OCI-LY7 (cell line): Measurements from ENCODE around the gene RAB6B. TPM values are rescaled to one million over a fixed set of nuclear protein-coding genes. Genes with fewer than 3 reads are reported as not detected.

Experiments used
- BruUV-seq: library from RNA; stranded (reverse); fragments of 400-500 nt; replicated peaks from 2 replicates; lab custom pipeline; 2021; lab: Mats Ljungman, UMichigan
- CTCF ChIA-PET: fragments of 300-600 bp; sonication (Branson Sonifier 250); formaldehyde crosslinking; loops from one replicate; lab custom pipeline; 2022; ENCODE audit warnings: antibody characterized with exemption; ENCODE audit not compliant: unreplicated experiment; lab: Charles Lee
- POLR2A ChIA-PET: fragments of 300-600 bp; sonication (Branson Sonifier 250); formaldehyde crosslinking; loops from one replicate; lab custom pipeline; 2022; ENCODE audit warnings: antibody characterized with exemption; lab: Charles Lee
- DNase-seq: peaks from one replicate; pipeline ENCODE4 v3.0.0-alpha.2; 2015; ENCODE audit warnings: low spot score
- H2AFZ ChIP-seq: fragments of 200-600 bp; sonication (generic), shearing (Covaris generic); 2 replicates; pipeline ENCODE4 v1.6.1; 2014; ENCODE audit warnings: mild to moderate bottlenecking, antibody characterized with exemption, low read length, moderate library complexity
- H3K27ac ChIP-seq: fragments of 200-600 bp; sonication (generic); 2 replicates; pipeline ENCODE4 v1.5.1; 2014; ENCODE audit warnings: mixed run types, low read depth, mild to moderate bottlenecking, moderate library complexity, low read length, inconsistent platforms; ENCODE audit not compliant: poor library complexity, severe bottlenecking
- H3K36me3 ChIP-seq: fragments of 200-600 bp; sonication (generic); 2 replicates; pipeline ENCODE4 v1.6.1; 2014; ENCODE audit warnings: mild to moderate bottlenecking, antibody characterized with exemption, low read length, moderate library complexity, mixed read lengths; ENCODE audit not compliant: insufficient read depth
- H3K4me1 ChIP-seq: fragments of 200-600 bp; sonication (generic); 2 replicates; pipeline ENCODE4 v1.5.1; 2014; ENCODE audit warnings: mild to moderate bottlenecking, low read length; ENCODE audit not compliant: insufficient read depth, poor library complexity, severe bottlenecking
- H3K4me2 ChIP-seq: fragments of 200-600 bp; sonication (generic); 2 replicates; pipeline ENCODE4 v1.6.1; 2014; ENCODE audit warnings: mild to moderate bottlenecking, low read length
- H3K4me3 ChIP-seq: fragments of 200-600 bp; sonication (generic); 2 replicates; pipeline ENCODE4 v1.5.1; 2014; ENCODE audit warnings: mild to moderate bottlenecking, low read depth, low read length; ENCODE audit not compliant: poor library complexity, severe bottlenecking
- H3K79me2 ChIP-seq: fragments of 200-600 bp; sonication (generic); 2 replicates; pipeline ENCODE4 v1.6.1; 2016; ENCODE audit warnings: low read depth, mild to moderate bottlenecking, low read length, moderate library complexity, mixed read lengths; ENCODE audit not compliant: insufficient read depth
- H3K9me2 ChIP-seq: fragments of 200-600 bp; sonication (generic); 2 replicates; pipeline ENCODE4 v1.6.1; 2016; ENCODE audit warnings: mild to moderate bottlenecking, low read length, mixed read lengths; ENCODE audit not compliant: insufficient read depth
- H3K9me3 ChIP-seq: fragments of 200-600 bp; sonication (generic); 2 replicates; pipeline ENCODE4 v1.6.1; 2014; ENCODE audit warnings: mild to moderate bottlenecking, mixed run types, low read length, mixed read lengths
- H4K20me1 ChIP-seq: fragments of 200-600 bp; sonication (generic); 2 replicates; pipeline ENCODE4 v1.6.1; 2014; ENCODE audit warnings: mild to moderate bottlenecking, antibody characterized with exemption, low read length, moderate library complexity, mixed read lengths; ENCODE audit not compliant: insufficient read depth
- EZH2phosphoT487 ChIP-seq: fragments of 200-600 bp; sonication (generic); IDR thresholded peaks from 2 replicates; pipeline ENCODE4 v1.6.1; 2018; ENCODE audit warnings: low read depth, borderline replicate concordance, mild to moderate bottlenecking, mixed run types, antibody characterized with exemption, low read length, moderate library complexity, mixed read lengths
- intact Hi-C: fragments of 100-400 bp; cut with micrococcal nuclease; formaldehyde crosslinking; loops from one replicate; pipeline ENCODE4 v1.10.0; 2022; ENCODE audit not compliant: unreplicated experiment
- total RNA-seq, 2 experiments: library from RNA; depleted of rRNA in 1 of 2; stranded (reverse); fragments of >200 nt in 1 of 2; shearing (Covaris generic) in 1 of 2; gene quantifications; 2 replicates each; pipeline ENCODE4 v1.2.3, GENCODE V29; 2014 to 2022
- TF ChIP-seq, protein P1 (sequence below): fragments of 200-600 bp; sonication (generic); conservative IDR thresholded peaks from 2 replicates; pipeline ENCODE4 v1.5.1; 2014; ENCODE audit warnings: mild to moderate bottlenecking, antibody characterized with exemption, low read length, moderate library complexity, mixed read lengths

Gene RAB6B
- total RNA-seq, 2 experiments from 2014 or later = not detected

DNA sequence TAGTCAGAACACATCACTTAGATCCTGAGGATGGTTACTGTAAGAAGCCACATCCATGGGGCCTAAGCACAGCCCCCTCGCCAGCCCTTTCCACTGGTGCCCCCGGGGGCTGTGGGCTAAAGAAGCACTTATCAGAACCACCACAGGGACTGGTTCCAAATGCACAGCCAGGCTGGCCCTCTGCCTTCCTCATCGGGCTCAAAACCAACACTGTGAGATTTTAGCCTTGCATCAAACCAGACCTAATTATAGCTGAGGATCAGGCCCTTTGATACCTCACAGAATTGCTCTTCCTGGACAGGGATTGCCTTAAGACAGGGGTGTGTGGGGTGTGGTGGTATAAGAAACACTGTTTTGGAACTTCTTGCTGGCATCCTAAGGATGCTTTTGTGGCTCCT lies 66.4 kb downstream of the RAB6B start:
- Histone ChIP-seq H2AFZ (no peak overlapping the region), H3K27ac (no peak overlapping the region), H3K9me2 (no peaks in the 10 kb centered on the region), H3K9me3 (no peaks in the 10 kb centered on the region), H3K79me2 (no peaks in the 10 kb centered on the region), H3K4me1 (no peaks in the 10 kb centered on the region), H3K4me2 (no peak overlapping the region), H3K36me3 (peaks cover 6% of the 10 kb centered on the region), H4K20me1 (no peaks in the 10 kb centered on the region), H3K4me3 (no peak overlapping the region)
- no TSS peak for BruUV-seq
- POLR2A ChIA-PET = interaction anchor here (0.6 kb wide), 1 partner anchor 22 kb away, joined by 4 read pairs; no protein-coding TSS in a partner anchor
- DNase-seq = no peak
- CTCF ChIA-PET = no interaction called here
- intact Hi-C loops = no loop called here
- TF ChIP-seq, protein P1, sequence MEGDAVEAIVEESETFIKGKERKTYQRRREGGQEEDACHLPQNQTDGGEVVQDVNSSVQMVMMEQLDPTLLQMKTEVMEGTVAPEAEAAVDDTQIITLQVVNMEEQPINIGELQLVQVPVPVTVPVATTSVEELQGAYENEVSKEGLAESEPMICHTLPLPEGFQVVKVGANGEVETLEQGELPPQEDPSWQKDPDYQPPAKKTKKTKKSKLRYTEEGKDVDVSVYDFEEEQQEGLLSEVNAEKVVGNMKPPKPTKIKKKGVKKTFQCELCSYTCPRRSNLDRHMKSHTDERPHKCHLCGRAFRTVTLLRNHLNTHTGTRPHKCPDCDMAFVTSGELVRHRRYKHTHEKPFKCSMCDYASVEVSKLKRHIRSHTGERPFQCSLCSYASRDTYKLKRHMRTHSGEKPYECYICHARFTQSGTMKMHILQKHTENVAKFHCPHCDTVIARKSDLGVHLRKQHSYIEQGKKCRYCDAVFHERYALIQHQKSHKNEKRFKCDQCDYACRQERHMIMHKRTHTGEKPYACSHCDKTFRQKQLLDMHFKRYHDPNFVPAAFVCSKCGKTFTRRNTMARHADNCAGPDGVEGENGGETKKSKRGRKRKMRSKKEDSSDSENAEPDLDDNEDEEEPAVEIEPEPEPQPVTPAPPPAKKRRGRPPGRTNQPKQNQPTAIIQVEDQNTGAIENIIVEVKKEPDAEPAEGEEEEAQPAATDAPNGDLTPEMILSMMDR = no peak
- TF ChIP-seq EZH2phosphoT487 = no peak

DNA sequence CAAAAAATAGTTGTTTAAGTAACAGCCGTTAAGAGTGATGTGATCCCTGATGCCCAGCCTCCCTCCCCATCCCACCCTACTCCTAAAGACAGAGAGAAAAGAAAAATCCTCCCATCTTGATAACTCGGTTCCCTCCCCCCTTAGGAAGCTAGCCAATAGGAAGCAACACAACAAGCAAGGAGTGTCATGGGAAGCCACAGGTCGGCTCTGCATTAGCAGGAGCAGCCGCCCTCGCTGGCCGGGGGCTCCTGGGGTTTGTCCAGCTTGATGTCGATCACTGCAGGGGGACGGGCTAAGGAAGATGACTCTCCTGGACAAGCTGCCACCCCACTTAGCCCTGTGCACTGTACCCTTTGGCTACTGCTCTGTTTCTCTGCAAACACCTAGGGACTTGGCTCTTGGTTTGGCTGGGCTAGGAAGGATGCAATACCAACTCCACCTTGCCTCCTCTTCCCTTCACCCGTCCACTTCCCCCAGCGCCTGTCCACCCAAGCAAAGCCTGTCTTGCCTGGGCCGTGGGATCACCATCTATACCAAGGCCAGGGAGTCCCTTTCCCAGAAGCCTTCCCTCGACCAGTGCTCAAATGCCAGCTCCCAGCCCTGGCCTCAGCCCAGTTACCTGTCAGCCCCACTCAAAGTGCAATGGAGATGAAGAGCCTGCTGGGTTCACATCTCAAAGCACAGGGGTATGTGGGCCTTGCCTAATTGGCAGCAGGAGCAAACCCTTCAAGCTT lies 66.9 kb downstream of the RAB6B start:
- TF ChIP-seq, protein P1 = no peak
- no peak for TF ChIP-seq EZH2phosphoT487
- Histone ChIP-seq H3K9me2 (no peaks in the 10 kb centered on the region), H3K4me2 (no peak overlapping the region), H3K9me3 (no peaks in the 10 kb centered on the region), H3K27ac (no peak overlapping the region), H3K4me3 (no peak overlapping the region), H4K20me1 (no peaks in the 10 kb centered on the region), H3K4me1 (no peaks in the 10 kb centered on the region), H3K36me3 (peaks cover 12% of the 10 kb centered on the region), H3K79me2 (no peaks in the 10 kb centered on the region), H2AFZ (no peak overlapping the region)
- no peak for DNase-seq
- CTCF ChIA-PET = no interaction called here
- intact Hi-C loops = no loop called here
- POLR2A ChIA-PET = interaction anchor here (0.6 kb wide), 1 partner anchor 22 kb away, joined by 4 read pairs; no protein-coding TSS in a partner anchor
- BruUV-seq = no TSS peak

DNA sequence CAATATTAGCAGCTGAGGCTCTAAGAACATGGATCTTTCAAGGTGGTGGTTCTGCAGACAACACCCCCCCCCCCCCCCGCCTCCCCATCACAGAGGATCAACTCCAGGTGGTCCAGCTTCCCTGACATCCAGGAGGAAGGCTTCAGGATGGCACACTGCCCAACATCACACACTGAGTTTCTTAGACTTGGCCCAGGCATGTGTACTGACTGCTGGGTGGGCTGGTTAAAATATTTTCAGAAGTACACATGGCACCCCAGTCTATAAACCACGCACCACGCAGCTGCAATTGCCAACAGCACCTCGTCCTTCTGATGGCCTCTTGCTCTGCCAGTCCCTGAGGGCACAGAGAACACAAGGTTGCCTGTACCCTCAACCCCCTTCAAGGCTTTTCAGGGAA lies 68.0 kb downstream of the RAB6B start:
- no peak for DNase-seq
- TF ChIP-seq, protein P1 = no peak
- no peak for TF ChIP-seq EZH2phosphoT487
- Histone ChIP-seq H4K20me1 (no peaks in the 10 kb centered on the region), H2AFZ (no peak overlapping the region), H3K27ac (no peak overlapping the region), H3K4me2 (no peak overlapping the region), H3K4me3 (no peak overlapping the region), H3K36me3 (peaks cover 22% of the 10 kb centered on the region), H3K9me3 (no peaks in the 10 kb centered on the region), H3K79me2 (no peaks in the 10 kb centered on the region), H3K9me2 (no peaks in the 10 kb centered on the region), H3K4me1 (no peaks in the 10 kb centered on the region)
- ChIA-PET CTCF (no interaction called here), POLR2A (no interaction called here)
- intact Hi-C loops = no loop called here
- BruUV-seq = no TSS peak
